Tibial artery (tissue), 4 donors: ENCODE results near the gene HAAO.
A peak's percentile ranks its signal among the peaks of the same experiment; 100 is the strongest.

Experiments used
- DNase-seq, 2 donors: peaks; one replicate each; pipeline ENCODE4 v3.0.0-alpha.2; 2019
- H3K27ac ChIP-seq, 2 donors: fragments of 200-600 bp; sonication (generic) in 1 of 2; 1 replicate in 1 of 2; 2 replicates in 1 of 2; pipeline ENCODE4 v1.5.1; 2018 to 2019; ENCODE audit warnings: mild to moderate bottlenecking in 1 of 2
- H3K27me3 ChIP-seq, 2 donors: fragments of 200-600 bp; sonication (generic) in 1 of 2; one replicate each; pipeline versions ENCODE4 v1.5.1 to v1.6.0; 2016 to 2019
- H3K36me3 ChIP-seq, 3 donors: fragments of 200-600 bp; sonication (generic) in 2 of 3; one replicate each; pipeline ENCODE4 v1.5.1; 2016 to 2019; ENCODE audit warnings: mild to moderate bottlenecking in 2 of 3
- H3K4me1 ChIP-seq, 4 donors: fragments of 200-600 bp; sonication (generic) in 2 of 4; 1 replicate in 3 of 4; 2 replicates in 1 of 4; pipeline ENCODE4 v1.5.1; 2016 to 2019
- H3K4me3 ChIP-seq, 2 donors: fragments of 200-600 bp; sonication (generic) in 1 of 2; 1 replicate in 1 of 2; 2 replicates in 1 of 2; pipeline ENCODE4 v1.5.1; 2018 to 2019; ENCODE audit warnings: mild to moderate bottlenecking in 2 of 2
- H3K9me3 ChIP-seq, 3 donors: fragments of 200-600 bp; sonication (generic) in 1 of 3; one replicate each; pipeline ENCODE4 v1.5.1; 2016 to 2019
- CTCF ChIP-seq, 2 experiments: fragments of 200-600 bp in 1 of 2; fragments of 450-650 bp in 1 of 2; IDR thresholded peaks; one replicate each; pipeline ENCODE4 v1.5.1; 2017 to 2019; ENCODE audit warnings: antibody characterized with exemption in 2 of 2, mild to moderate bottlenecking in 1 of 2, moderate library complexity in 1 of 2
- intact Hi-C: fragments of 100-400 bp; cut with DNase I; formaldehyde crosslinking; loops from one replicate; pipeline ENCODE4 v1.15.0; 2023; ENCODE audit warnings: low total_unique reads

HAAO gene

GRCh38 chr2:42829671-42830440 lies 37.5 kb upstream of the HAAO start:
- H3K4me1 ChIP-seq = peaks cover 0 to 28% (median 21%) of the 10 kb centered on the region in 4 donors
- TF ChIP-seq CTCF (IDR thresholded peaks at IDR 0.05) = no peak
- no peaks in the 10 kb centered on the region for H3K36me3 ChIP-seq
- no peaks in the 10 kb centered on the region for H3K27me3 ChIP-seq
- H3K4me3 ChIP-seq = no peak overlapping the region
- no peaks in the 10 kb centered on the region for H3K9me3 ChIP-seq
- peak in 1 of 2 donors; percentile 59 for DNase-seq
- H3K27ac ChIP-seq = peak overlapping the region; percentile 41 to 43
- intact Hi-C loops = loop anchor here (5.0 to 10.0 kb wide), 3 partner anchors 107 to 745 kb away; no protein-coding TSS in a partner anchor

- H3K27me3 ChIP-seq = no peaks in the 10 kb centered on the region
These were observed 36.4 kb upstream of the HAAO start for GRCh38 chr2:42828487-42829425.

GRCh38 chr2:42827647-42828486 lies 35.5 kb upstream of the HAAO start:
- TF ChIP-seq CTCF (IDR thresholded peaks at IDR 0.05) = peak; percentile 88 to 97
- intact Hi-C loops = loop anchor here (5.0 to 10.0 kb wide), 2 partner anchors 659 to 747 kb away; no protein-coding TSS in a partner anchor
- Histone ChIP-seq H3K36me3 (no peaks in the 10 kb centered on the region), H3K4me3 (peak overlapping the region; percentile 29 to 42), H3K9me3 (no peaks in the 10 kb centered on the region), H3K4me1 (peaks cover 0 to 28% (median 21%) of the 10 kb centered on the region in 4 donors), H3K27me3 (no peaks in the 10 kb centered on the region), H3K27ac (peak overlapping the region; percentile 27 to 35)
- DNase-seq = peak; percentile 88 to 93

More at GRCh38 chr2:42828487-42829425, 36.4 kb upstream of the HAAO start:
- Histone ChIP-seq H3K27ac (peak overlapping the region; percentile 27 to 43), H3K9me3 (no peaks in the 10 kb centered on the region), H3K4me1 (peaks cover 0 to 28% (median 21%) of the 10 kb centered on the region in 4 donors), H3K4me3 (no peak overlapping the region), H3K36me3 (no peaks in the 10 kb centered on the region)
- DNase-seq = peak; percentile 80 to 84
- TF ChIP-seq CTCF (IDR thresholded peaks at IDR 0.05) = peak; percentile 94 to 95
- intact Hi-C loops = loop anchor here (5.0 to 10.0 kb wide), 2 partner anchors 659 to 746 kb away; no protein-coding TSS in a partner anchor

GRCh38 chr2:42826231-42826630 lies 33.8 kb upstream of the HAAO start:
- H3K4me1 ChIP-seq = peaks cover 0 to 28% (median 21%) of the 10 kb centered on the region in 4 donors
- DNase-seq = no peak
- H3K27me3 ChIP-seq = no peaks in the 10 kb centered on the region
- H3K9me3 ChIP-seq = no peaks in the 10 kb centered on the region
- H3K4me3 ChIP-seq = no peak overlapping the region
- no peaks in the 10 kb centered on the region for H3K36me3 ChIP-seq
- intact Hi-C loops = loop anchor here (5.0 to 10.0 kb wide), 2 partner anchors 661 to 749 kb away; no protein-coding TSS in a partner anchor
- TF ChIP-seq CTCF (IDR thresholded peaks at IDR 0.05) = no peak
- no peak overlapping the region for H3K27ac ChIP-seq

GRCh38 chr2:42824454-42824807 lies 32.0 kb upstream of the HAAO start:
- no peak overlapping the region for H3K4me3 ChIP-seq
- no peaks in the 10 kb centered on the region for H3K27me3 ChIP-seq
- no peak for DNase-seq
- H3K4me1 ChIP-seq = peaks cover 0 to 21% (median 15%) of the 10 kb centered on the region in 4 donors
- H3K36me3 ChIP-seq = no peaks in the 10 kb centered on the region
- TF ChIP-seq CTCF (IDR thresholded peaks at IDR 0.05) = no peak
- no peaks in the 10 kb centered on the region for H3K9me3 ChIP-seq
- intact Hi-C loops = loop anchor here (10.0 kb wide), 1 partner anchor 750 kb away; no protein-coding TSS in a partner anchor
- no peak overlapping the region for H3K27ac ChIP-seq
